Measurements from ENCODE around the gene NCOA4.
"Not testable (repeated sequence)": the region's sequence is repeated elsewhere in the genome, so short reads cannot be mapped to it uniquely, and the experiment has no call there.

NCOA4 gene

DNA sequence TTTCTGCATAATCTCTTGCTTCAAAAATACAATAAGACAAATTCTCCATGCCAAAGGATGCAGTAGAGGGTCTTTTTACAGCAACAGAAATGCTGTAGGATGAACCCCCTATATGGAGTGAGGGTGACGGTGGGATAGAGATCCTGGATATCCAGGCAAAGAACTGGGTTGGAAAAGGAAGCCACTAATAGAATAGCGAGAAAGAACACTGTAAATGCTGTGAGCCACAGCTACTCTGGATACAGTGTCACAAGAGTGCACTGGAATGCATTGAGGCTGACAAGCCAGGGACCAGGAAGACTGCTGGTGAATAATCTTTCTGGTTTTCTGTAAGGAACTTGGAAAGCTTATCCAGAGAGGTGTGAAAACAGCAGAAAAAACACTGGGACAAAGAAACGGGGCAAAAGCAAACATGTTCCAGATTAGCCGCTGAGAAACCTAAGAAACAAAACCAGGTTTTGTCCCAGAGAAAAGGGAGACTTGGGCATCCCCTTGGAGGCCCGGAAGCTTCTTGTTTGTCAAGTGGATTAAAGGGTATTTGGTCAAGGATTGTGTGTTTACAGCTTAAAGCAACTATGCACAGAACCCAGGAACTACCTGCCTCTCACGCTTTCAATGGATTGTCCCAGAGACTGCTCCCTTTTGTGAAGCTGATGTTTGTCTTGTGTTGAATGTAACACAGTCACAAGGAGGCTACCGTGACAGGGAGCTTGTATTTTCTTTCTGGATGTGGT is 21.8 kb upstream of the NCOA4 start:
- DNase-seq (ENCODE audit: low read depth in 2 of 2): no peak

DNA sequence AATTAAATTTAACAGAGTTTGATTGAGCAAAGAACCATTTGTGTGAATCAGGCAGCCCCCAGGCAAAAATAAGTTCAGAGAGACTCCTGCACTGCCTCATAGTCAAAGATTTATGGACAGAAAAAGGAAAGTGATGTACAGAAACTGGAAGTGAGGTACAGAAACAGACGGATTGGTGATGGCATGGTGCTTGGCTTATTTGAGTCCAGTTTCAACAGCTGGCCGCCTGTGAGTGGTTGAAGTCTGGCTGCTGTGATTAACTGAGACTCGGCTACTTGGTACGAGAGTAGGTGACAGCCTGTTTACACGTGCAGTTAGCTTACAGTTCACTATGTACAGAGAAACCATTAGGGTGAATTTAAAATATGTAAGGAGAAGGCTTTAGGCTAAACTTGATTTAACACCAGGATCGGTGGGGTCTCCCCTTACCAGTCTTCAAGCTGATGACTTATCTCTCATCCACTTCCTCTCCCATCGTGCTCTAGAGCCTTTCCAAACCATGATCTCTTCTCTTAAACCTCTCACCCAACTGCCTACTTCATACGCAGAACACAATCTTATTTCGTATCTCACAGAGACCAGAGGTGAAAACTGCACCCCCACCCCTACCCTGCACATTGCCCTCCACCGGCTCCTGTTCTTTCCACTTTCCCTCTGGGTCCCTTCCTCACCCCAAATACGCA is 20.7 kb upstream of the NCOA4 start:
- no peak for DNase-seq (ENCODE audit: low read depth in 2 of 2)

DNA sequence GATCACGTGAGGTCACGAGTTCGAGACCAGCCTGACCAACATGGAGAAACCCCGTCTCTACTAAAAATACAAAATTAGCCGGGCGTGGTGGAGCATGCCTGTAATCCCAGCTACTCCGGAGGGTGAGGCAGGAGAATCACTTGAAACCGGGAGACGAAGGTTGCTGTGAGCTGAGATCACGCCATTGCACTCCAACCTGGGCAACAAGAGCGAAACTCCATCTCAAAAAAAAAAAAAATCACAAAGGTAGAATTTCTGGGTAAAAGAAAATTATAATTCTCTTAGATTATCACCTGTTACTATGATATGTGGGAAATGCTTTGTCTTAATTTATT is 19.0 kb upstream of the NCOA4 start:
- DNase-seq (ENCODE audit: low read depth in 2 of 2): not testable (repeated sequence)

DNA sequence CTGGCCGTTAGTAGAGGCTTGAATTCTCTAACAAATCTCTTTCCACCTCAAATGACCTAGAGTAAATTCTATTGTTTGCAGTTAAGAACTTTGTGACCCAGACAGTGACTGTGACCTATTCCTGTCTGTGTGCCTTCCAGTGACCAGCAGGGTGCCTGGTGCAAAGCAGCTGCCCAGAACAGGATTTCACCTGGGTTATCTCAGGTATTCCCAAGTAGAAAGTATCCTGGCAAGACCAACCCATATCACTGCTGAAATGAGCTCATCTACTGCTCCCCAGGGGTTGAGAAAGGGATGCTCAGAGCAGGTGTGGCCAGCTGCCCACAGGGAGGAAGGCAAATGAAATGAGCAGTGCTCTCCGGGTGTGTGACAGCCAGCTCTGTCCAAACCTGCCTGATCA is 17.7 kb upstream of the NCOA4 start:
- no peak for DNase-seq (ENCODE audit: low read depth in 2 of 2)

DNA sequence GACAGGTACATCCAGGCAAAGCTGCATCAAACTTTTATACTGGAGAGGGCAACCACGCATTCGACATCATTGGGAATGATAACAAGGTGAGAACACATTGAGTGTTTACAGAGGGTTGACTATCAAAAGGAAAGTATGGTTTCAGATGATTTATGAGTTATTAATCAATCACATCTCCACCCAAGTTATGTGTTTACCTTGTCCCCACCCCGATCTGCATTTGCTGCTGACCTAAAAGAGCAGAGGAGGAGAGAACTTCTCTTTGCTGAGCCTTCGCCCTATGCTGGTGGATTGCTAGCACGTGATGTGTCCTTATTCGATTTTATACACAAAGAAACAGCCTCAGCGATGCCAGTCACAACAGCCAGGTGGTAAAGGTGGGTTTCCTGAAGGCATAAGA is 15.8 kb upstream of the NCOA4 start, which contains the start of gene MSMB:
Gene MSMB (minus strand): TSS at position 9 of the 400 bp plus-strand sequence. CDS start 32 bp downstream, outside the sequence.
- no peak for DNase-seq (ENCODE audit: low read depth in 2 of 2)

DNA sequence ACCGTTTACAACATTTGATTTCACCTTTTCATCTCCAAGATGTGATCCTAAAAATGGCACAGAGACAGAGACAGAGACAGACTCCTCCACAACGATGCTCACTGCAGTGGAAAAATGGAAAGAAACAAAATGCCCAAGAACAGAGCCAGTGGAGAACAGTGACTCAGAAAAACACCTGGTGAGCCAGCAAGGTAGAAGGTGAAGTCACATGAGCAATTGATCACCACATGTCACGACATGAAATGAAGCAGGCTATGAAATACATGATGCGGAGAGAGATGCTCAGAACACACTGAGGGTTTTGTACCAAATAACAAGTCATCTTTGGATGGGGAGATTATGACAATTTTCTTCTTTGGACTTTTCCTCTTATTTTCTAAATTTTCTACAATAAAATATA is 12.1 kb upstream of the NCOA4 start:
- no peak for DNase-seq (ENCODE audit: low read depth in 2 of 2)

DNA sequence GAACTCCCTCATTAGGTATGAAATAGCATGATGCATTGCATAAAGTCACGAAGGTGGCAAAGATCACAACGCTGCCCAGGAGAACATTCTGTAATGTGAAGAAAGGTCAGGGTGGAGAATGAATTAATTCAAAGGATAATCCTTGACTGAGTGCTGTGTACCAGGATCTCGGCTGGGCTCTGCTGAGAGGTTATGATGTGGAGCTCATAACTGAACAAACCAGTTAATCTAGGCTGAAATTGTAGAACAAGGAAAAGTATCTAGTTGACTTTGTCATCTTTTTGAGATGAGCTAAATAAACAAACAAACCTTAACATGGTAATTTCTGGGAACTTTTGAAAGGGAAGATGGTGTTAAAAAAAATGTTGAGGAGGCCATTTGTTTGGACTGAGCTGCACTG is 9.6 kb upstream of the NCOA4 start:
- no peak for DNase-seq (ENCODE audit: low read depth in 2 of 2)

DNA sequence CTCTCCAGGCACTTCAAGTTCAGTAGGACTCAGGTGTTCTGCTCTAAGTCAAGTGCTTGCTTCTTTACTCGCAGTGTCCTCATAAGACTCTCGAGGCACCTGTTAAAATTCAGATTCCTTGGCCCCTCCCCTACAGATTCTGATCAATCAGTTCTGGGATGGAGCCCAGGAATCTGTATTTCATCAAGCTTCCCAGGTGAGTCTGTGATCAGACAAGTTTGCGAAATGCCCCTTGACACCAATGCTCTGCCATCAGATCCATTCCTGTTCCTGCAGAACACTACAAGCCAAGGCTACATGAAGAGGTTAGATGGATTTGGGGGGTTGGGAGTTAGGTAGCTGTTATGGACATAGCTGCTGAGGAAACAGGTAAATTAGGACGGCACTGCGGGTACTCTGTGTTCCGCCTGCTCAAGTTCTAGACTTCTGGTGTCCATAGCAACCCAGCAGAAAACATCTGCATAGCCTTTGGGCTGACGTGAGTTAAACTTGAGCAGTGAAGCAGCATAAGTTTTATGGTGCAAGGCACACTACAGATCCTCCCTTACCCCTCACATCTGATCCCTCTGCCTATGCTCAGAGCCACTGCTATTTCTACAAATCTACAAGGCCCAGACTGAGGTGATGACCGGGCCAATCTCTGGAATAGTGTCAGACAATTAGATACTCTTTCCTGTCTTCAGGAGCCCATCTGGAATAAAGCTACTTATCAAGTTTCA is 6.8 kb upstream of the NCOA4 start:
- no peak for DNase-seq (ENCODE audit: low read depth in 2 of 2)

DNA sequence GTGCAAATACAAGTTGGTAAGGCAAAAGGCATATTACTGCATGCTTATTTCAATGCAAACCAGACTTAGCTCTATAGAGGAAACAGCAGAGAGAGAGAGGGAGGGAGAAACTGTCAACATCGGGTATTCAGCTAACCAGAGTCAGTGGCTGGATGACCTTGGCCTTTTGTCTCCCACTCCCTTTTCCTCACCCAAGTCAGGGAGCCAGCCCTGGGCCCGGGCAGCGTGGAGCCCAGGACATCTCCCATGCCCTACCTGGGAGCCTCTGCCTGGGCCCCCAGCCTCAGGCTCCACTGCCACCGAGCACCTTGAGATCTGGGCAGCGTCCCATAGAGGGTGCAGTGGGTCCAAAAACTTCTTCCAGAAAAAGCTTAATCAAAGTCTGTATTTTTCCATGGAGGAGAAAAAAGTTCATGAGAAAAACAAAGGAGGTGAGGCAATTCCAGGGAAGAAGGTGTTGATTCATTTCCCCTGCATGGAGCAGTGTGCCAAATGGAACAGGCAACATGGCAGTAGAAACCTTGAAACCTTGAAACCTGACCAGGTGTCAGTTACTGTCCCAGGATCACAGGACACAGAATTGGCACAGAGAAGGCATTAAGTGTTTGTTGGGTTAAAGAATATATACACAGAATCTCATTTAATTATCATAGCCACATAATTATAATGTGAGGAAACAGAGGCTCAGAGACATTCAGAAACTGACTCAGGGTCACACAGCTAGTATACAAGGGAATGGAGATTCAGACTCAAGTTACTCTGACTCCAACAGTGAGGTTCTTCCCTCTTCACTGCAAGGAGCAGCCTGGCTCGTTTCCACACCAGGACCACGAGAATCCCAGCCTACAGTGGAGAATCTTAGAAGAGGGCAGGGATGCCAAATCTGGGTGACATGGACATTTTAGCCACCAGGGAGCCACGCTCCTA is 5.8 kb upstream of the NCOA4 start:
- DNase-seq (ENCODE audit: low read depth in 2 of 2): no peak

DNA sequence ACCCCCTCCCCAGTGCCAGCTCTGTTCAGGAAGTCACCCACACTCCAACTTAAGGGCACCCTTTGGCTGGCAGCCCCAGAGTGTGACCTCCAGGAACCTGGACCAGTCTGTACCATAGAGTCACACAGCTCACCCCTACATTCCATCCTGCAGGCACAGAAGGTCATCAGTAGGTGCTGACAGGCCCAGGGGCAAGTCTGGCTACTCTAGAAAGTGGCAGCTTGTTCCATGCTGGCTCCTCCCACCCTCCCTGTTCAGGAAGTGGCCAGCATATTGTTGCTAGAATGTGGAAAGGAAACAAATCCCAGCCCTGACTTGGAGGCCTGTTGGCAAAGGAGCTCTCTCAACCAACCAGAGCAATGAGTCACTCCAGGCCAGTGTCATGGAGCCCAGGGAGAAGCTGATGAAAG is 3.2 kb upstream of the NCOA4 start:
- no peak for DNase-seq (ENCODE audit: low read depth in 2 of 2)

DNA sequence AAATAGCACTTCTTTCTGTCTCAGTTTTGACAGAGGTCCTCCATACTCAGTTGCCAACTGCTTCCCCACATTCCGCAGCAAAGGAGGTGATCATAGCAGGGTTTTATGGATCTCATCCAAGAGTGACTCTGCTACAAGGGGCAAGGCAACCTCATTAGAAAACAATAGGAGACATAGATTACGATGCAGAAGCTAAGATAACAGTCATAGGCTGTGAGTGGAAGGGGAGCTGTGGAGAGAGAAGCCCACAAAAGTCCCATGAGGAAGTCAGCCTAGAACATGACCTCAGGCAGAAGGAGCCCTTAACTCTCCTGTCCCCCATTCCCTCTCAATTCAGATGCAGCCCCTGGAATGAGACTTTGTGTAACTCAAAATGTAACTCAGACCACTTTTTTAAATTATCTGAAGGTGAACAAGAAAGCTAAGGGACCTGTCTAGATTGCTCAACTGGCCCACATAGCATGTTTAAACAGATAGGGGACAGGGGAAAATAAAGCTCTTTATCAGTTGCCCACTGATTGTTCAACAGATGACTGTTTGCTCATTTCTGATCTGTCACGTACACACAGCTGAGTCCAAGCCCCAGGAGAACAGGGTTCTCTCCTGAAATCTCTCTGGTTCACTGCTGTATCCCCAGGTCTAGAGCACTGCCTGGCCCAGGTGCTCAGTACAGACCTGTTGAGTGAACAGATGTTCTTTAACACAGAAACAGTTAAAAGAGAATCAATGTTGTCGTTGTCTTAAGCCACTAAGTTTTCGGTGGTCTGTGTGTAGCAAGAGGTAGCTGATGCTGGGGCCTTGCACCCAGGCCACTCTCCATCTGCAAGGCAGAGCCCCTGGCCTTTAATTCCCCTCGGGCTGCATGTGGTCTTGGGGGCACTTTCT is 1.5 kb upstream of the NCOA4 start:
- no peak for DNase-seq (ENCODE audit: low read depth in 2 of 2)

DNA sequence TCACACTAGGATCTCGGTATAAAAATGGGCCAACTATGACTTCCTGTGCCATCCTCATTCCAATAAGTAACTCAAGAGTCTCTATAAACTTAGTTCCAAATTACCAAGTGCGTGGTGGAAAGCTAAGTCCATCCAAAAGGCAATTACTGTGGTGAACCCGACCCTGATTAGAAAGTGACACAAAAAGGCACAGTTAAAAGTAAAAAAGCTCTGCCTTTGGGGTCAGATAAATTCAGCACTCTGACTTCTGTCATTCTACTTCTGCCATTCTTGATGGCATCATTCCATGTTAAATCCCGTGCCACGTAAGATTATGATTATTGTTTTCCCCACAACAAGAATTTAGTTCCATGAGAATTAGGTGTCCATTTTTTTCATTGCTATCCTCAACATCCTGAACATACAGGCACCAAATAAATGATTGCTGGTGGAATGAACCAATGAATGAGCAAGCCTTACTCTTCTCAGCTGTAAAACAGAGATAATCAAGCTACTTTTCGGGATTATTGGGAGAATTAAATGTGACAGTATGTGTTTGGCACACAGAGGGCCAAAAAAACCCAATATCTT is 877 bp downstream of the NCOA4 start:
- no peak for DNase-seq (ENCODE audit: low read depth in 2 of 2)

DNA sequence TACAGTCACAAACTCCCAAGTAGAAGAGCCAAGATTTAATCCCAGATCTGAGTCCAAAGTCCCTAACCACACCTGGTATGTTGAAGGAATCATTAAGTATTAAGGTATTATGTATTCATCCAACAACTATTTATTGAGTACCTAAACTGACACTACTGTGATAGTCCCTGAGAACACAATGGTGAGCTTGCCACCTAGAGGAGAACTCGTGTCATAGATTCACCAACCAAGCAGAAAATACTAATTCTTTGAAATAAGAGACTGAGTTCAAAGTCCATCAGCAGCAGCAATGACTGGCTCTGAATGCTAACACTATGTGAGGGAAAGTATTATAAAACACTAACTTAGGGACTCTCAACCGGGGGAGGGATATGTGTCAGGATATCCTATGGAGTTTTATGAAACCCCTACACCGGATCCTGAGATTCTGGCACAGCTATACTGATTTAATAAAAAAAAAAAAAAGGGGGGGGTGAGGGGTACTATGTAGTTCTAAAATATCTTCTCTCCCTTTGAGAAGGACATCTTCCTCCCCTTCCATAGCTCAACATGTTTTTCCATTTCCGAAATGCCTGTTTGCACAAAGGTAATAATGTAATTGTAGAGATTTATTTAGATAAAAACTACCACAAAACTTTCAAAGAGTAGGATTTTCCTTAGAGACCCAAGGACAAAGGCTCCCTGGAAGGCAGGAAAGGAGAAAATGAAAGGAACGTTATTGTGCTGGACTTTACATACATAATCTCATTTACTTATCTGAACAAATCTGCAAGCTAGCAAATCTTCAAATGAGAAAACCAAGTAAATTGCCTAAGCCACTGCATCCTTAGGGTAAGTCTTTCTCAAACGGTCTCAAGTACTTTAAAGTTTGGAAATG is 1.6 kb downstream of the NCOA4 start:
- DNase-seq (ENCODE audit: low read depth in 2 of 2): peak in 1 of 2 donors; percentile 14

DNA sequence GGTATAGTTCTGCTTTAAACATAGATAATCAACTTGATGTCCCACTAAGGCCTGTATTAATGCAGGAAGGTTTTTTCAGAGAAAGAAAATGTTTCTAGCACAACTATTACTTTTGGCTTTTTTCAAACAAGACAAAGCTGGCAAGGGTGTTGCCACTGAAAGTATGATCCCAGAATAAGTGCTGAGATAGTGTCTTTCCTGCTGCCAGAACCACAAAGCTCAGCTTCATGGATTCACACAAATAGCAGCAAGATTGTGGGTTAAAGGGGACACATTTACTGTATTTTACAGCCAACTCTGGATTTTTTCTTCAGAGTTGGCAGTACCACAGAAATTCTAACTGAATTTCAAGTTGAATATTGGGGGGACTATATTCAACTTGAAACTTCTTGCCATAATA is 4.3 kb downstream of the NCOA4 start:
- DNase-seq (ENCODE audit: low read depth in 2 of 2): no peak

DNA sequence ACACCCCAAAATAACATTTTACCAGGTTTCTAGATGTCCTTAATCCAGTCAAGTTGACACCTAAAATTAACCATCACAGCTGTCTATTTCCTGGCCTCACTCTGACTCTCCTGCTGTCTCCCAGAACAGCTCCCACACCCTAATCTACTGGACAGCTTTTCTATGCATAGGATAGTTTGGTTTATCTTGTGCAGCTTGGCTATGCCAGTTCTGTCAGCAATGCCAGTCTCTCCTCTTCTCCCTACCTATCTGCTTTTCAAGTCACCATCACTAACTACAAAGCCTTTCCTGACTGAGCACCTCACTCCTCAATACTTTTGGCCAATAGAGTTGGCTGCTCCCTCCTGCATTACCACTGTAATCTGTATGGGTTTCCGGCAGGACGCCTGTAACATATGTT is 5.0 kb downstream of the NCOA4 start:
- no peak for DNase-seq (ENCODE audit: low read depth in 2 of 2)

DNA sequence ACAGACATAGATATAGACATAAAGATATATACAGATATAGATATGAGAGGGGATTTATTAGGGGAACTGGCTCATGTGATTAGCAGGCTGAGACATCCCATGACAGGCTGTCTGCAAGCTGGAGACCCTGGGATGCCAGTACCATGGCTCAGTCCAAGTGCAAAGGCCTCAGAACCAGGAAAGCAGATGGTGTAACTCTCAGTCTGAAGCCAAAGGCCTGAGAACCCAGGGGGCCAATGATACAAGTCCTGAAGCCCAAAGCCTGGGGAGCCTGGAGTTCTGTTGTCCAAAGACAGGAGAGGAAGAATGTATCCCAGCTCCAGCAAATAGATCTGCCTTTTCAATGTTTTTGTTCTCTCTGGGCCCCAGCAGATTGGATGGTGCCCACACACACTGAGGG is 5.5 kb downstream of the NCOA4 start:
- no peak for DNase-seq (ENCODE audit: low read depth in 2 of 2)

DNA sequence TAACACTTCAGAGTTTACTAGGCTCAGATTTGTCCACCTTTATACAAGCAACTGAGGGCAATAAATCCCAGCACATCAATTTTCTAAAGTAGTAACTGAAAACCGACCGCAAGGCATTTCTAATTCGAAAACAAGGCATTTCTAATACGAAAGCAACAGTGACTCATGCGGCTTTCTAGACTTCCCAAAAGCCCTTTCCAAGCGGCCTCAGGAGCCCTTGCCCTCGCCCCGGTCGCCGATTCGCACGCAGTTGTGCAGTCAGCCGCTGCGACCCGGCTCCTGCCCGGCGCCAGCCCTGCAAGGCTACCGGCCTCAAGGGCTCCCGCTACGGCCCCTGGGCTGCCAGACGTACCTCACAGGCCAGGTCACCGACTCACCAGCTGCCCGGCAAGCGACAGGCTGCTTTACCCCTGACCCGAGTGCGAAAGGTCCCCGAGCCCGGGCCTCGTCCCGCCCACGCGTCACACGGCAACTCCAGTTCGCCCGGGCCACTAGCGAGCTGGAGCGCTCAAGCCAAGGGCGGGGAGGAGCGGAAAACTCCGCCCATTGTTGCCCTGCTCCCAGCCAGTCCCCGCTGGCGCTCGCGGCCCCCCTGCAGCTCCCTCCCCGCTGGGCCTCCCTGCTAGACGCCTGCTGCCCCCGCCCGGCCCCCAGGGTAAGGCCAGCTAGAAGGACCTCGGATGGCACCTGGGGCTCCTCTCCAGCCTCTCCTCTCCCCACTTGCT is 7.3 kb downstream of the NCOA4 start:
- peak; percentile 75 to 84 for DNase-seq (ENCODE audit: low read depth in 2 of 2)

DNA sequence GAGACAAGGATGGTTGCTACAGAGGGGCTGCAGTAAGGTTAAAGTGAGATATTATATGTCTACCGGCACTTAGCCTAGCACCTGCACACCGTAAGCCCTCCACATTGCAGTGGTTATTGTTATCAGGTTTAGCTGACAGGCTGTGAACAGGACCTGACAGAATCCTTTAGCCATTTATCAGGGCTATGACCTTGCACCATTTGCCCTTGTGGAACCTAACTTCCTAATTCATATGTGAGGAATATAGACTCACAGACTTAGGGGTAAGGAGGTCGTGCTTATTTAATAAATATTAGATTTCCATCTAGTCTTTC is 10.1 kb downstream of the NCOA4 start:
- DNase-seq (ENCODE audit: low read depth in 2 of 2): no peak
